RPMI8226 (cell line): ENCODE results near the gene ARSI.
A peak's percentile ranks its signal among the peaks of the same experiment; 100 is the strongest.

Experiments
- DNase-seq: peaks from one replicate; pipeline ENCODE4 v3.0.0-alpha.2; 2015

The ARSI gene

DNA sequence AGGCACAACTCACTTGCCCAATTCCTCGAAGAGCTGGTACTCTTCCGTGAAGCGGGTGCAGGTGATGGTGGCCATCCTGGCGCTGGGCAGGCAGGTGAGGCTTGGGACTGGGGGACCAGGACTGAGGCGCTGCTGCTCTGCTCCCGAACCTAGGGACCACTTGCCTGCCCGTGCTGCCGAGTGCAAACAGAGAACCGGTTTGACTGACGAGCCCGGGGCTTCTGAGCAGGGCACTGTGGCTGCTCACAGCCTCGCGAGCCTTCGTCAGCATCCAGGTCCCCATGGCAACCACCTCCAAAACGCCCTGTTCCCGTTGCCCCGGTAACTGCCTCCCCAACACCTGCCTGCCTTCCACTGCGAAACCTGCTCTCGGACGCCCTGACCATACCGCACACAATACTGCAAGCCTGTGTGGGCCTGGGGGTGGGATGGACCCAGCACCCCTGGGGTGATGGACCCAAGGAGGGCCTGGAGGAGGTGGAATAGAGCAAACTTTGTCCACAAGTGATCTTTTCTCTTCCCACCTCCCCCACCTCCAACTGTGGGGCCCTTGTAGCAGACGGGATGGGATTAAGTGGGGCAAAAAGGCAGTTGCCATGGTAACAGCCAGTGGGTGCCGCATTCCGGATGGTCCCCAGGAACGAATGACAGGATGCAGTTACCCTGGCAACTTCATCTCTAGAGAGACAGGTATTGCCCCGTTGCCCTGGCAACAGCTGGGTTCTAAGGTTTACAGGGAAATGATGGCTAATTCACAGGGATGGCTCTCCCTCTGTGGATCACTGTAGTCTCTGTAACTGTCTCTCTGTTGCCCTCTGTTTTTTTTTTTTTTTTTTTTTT, 12.9 kb downstream of the ARSI start, which contains the start of gene CAMK2A:
TSS of gene CAMK2A (minus strand) at position 223 of the 840 bp plus-strand sequence. CDS start at position 75, 148 bp downstream.
- DNase-seq = peak; percentile 79

DNA sequence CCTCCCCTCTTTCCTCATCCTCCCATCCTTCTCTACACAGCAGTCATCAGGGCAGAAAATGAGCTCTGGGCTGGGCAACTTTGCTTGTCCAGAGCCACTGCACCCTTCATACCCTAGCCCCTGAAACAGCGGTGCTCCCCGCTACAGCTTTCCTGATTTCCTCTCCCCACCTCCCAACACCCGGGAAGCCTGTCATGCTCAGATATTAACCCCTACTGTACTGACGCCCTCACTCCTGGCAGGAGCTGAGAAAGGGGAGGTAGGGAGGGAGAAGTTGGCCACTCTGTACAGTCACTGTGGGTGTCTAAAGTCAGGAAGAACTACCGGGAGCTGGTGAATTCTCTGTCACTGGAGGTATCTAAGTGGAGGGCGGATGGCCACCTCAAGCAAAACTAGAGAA, 13.9 kb downstream of the ARSI start:
- DNase-seq = no peak

DNA sequence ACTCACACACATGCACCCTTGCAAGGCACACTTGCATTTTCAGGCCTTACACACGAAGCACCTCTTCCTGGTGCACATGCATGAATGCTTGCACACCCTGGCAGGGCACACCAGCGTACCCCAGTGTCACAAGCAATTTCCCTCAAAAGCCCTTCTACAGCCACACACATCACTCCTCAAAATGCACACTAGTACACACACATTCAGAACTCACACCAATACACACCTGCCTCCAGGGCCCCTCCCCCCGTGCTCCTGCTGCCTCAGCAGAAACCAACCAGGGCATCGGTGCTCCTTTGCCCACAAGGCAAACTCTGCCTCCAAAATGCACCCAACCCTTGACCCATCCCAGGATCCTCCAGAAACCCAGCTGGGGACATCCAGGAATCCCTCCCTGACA, 14.3 kb downstream of the ARSI start:
- no peak for DNase-seq

DNA sequence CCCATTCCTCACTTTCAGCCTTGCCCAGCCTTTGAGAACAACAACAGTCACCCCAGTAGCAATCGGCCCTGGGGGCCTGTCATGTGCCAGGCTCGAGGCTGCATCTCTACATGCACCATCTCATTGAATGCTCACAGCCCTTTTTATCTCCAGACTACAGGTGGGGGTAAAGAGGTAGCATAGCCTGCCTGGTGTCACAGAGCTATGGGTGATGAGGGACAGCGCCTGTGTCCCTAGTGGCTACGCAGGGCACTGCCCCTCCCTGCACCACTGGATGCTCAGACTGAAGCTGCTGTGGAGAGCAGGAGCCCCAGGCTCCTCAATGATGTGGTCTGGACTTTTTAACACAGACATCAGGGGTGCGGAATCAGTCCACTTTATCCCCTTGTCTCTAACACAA, 15.9 kb downstream of the ARSI start:
- DNase-seq = peak; percentile 82

DNA sequence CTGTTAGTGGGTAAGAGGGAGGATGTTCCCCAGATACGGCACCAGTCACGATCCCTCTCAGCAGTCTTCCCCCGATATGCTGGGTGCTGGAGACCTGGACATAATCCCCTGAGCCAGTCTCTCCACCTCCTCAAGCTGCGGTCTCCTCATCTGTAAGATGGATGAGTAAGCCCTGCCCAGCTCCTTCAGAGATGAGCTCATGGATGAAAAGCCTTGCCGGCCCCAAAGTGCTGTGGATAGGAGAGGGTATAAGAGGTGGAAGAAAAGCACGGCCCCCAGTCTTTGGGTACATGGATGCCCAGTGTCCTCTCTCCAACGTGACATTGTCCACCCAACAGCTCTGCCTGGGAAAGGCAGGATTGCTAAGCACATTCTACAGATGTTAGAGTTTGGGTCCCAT, 17.6 kb downstream of the ARSI start:
- no peak for DNase-seq

DNA sequence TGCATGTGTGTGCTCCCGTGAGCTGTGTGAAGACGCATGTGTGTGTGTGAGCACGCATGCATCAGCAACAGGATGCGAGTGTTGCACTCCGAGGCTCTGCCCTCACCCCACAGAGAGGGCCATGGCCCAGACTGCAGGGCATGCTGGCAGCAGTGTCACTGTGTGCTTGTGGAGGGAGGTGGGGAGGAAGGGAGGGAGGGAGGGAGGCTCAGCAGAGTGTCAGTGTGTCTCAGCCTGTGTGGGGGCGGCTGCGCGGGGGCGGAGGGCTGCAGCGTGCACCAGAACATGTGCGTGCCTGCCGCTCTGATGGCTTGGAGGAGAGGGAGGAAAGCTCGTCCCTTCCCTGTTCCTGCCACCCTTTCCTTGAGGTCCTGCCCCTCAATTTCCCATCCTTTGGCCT, 18.4 kb downstream of the ARSI start:
- no peak for DNase-seq

DNA sequence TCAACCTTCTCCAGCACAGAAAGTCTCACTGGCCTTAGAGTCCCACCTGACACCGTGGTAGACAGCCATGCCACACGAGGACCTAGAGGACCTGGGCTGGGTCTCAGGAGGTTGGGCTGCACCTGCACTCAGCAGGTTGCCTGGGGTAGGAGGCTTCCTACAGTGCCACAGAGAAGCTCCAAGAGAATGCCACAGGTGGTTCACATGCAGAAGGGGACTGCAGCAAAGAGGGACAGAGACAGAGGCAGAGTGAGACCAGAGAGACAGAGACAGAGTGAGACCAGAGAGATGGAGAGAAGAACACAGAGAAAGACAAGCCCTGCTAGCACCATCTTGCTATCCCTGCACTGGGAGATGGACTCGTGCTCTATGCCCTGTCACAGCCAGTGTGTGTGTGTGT, 18.8 kb downstream of the ARSI start:
- DNase-seq = no peak

DNA sequence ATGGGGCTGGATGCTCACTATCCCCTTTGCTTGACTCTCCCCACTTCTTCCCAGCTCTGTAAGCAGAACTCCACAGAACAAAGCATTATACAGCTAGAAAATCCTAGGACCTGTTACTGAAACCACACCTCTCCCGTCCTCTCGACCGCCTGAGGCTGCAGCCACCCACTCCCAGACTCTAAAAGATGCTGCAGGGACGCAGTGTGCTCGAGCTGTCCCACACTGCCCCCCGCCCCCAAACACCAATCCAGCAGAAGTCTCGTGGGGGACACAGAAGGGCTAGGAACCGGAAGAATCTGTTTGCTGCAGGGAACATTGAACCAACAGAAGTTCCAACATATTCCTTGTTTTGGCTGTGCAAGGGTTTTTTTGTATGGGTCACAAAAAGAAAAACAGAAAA, 20.7 kb downstream of the ARSI start:
- no peak for DNase-seq

DNA sequence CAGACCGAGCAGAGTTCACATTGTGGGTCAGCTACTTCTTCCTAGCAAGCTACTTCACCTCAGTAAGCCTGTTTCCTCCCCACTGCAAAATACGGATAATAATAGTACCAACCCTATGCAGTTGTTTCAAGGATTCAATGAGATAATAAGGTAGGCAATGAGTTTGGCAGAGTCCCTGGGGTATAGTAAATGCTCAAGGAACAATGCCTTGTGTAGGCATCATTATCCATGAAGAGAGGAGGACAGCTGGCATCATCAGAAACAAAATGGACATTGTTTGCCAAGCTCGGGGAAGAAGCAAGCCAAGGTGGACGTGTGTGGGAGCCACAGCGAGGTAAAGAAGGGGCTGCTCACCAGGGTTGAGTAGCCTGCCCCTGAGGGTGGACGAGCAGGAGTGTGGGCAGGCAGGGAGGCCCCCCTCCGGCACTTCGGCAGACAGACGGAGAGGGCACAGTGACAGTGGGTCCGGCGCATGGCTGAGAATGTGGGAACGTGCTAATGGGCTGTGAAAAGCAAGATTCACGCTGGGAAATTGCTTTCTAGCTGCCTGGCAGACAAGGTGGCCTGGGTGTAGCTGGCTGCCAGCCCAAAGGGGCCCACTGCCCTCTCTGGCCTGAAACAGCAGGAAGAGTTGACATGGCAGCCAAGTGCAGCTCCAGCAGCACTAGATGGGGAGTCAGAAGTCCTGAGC, 23.2 kb downstream of the ARSI start:
- no peak for DNase-seq

DNA sequence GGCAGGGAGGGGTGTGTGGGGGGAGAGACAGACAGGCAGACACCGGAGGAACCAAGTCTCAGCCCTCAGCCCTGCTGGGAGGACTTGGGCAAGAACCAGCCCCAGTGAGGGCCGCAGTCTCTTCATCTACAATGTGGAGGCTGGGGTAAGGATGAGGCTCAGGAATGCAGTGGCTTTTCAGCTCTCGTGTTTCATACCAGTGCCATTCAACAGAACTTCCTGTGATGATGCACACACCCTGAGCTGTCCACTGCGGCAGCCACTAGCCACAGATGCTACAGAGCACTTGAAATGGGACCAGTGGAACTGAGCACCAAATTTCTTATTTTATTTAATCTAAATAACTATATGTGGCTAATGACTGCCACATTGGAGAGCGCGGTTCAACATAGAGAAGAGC, 23.8 kb downstream of the ARSI start:
- DNase-seq = no peak

DNA sequence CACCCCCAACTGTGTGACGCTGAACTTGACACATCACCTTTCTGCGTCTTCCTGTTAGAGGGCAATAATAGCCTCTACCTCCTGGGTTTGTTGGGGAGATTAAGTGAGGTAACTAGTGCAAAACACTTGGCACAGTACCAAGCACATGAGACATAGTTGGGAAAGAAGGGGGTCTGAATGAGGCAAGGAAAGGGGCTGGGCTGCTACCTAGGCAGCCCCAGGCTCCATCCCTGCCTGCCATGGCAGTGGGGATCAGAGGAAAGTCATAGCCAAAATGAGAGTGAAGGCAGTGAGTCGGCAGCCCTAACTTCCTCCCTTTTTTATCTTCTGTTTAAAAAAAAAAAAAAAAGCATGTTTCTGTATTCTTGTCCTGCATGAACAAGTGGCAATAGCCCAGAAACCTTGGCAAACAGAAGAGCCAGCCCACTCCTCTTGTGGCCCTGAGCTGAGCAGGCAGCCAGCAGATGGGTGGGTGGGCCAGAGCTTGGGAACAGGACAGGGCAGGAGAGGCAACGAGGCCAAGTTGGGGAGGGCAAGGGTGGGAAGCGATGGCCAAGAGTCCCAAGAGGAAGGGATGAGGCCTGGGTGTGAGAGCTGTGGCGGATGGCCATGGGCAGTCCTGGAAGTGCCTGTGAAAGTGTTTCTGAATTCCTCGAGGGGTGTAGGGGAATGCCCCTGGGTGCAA, 24.5 kb downstream of the ARSI start:
- no peak for DNase-seq

DNA sequence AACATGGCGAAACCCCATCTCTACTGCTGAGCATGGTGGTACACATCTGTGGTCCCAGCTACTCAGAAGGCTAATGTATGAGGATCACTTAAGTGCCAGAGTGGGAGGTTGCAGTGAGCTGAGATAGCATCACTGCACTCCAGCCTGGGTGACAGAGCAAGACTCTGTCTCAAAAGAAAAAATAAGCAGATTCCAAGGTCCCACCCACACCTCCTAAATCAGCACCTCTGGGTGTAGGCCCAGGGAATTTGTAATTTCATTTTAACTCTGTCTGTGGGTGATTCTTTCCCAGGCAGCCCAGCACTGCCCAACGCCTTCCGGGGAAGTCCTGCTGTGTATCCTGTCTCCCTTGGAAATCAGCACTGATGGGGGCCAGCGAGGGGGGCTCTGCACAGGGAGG, 25.7 kb downstream of the ARSI start:
- DNase-seq = no peak

DNA sequence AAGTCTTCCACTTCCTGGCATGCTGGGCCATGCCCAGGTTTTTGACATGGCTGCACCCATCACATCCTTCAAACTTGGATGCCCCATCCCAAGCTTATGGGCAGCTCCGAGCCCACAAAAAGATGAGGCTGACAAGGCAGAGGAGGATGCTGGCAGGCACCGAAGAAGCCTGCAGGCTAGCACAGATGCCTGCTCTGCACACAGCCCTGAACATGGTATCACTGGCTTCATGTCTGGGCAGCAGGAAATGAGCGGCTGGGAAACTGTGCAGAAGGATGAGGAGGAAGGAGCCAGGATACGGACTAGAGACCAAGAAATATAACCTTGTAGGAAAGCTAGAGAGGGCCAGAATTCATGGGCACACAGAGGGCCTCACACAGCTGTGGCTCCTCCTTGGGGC, 27.9 kb downstream of the ARSI start:
- DNase-seq = no peak

DNA sequence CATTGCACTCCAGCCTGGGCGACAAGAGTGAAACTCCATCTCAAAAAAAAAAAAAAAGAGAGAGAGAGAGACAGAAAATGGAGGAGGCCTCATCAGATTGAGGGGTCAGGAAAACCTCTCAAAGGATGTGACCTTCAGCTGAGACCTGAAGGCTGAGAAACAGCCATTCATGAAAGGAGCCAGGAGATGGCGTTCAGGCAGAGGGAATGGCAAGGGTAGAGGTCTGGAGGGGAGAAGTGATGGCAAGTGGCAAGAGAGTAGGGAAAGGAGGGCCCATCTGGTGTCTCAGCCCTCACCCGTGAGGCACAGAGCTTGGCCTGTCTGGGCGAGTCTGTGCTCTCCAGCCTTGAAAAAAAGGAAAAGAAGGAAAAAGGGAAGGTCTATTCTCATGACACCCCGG, 30.2 kb downstream of the ARSI start:
- DNase-seq = peak; percentile 61

DNA sequence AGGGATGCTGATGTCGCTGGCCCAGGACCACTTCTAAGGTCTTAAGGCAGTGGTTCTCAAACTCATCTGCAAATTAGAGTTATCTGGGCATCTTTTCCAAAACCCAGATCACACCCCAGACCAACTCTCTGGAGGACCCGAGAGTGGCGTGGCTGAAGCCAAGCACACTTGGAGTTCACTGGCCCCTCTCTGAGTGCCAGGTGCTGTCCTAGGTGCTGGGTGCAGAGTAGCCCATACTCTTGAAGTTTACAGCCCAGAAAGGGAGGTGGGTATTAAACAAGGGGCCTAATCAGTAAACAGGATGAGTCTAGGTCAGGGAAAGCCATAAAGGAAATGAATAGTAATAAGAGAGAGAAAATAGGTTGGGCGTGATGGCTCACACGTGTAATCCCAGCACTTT, 30.8 kb downstream of the ARSI start:
- no peak for DNase-seq

DNA sequence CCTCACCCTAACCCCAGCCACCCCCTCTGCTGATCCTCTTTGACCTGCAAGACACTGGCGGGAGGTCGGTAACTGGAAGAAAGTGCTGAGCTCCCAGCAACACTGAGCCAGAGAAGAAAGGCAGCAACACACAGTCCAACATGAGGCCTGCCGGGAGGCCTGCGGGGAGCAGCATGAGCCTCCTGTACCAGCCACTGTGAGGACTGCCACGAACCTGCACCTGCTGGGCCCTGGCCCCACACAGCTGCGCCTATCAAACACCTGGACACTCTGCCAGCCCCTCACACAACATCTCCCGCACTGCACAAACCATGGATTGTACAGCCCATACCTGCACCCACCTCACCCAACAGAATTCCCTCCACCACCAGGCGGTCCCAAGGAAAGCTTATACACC, 31.4 kb downstream of the ARSI start:
- no peak for DNase-seq

DNA sequence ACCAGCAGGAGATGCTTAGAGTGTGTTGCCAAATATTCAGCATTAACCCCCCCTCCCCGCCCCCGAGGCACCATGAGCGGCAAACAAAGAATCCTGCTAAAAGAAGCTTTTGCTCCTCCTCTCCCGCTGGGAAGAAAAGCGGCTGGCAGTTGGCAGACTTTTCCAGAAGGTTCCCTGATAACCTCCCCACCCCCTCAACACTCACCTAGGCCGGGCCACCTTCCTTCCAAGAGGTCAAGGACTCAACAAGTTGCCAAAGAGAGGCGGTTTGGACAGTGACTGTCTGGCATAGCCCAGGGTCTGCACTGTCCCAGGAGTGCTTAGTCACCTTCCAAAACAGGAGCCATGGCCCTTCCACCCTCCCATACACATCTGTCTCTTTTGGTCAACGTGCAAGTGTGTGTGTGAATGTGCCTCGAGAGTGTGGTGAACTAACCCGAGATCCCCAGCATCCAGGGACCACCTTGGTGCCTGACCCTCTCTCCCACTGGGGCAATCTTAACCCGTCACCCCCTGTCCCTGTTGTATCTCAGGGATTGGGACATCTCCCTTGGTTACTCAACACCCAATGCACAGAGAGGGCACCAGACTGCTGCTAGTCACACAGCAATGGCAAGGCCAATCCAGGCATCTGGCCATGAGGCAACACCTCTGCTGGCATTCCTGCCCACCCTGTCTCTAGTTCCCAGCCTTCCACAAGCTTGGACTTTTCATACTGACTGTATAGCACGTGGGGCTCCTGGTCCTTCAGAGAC, 32.0 kb downstream of the ARSI start:
- DNase-seq = no peak

DNA sequence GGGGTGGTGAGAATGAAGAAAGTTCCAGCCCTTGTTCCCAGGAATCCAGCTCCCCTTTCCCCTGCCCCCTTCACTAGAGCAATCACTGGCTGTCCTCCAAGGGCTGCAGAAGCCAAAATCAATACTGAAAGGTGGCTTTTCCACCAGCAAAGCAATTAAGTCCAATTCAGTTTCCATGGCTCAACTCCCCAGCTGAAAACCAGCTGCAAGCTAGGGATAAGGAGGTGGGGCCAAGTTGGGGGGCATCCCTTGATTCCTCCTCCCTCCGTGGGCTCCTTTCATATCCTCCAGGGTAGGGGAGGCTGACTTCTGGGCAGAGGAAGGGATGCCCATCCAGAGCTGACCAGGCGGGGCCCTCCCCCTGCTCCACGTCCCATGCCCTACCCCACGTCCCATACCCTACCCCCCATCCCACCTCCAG, 35.8 kb downstream of the ARSI start:
- no peak for DNase-seq

DNA sequence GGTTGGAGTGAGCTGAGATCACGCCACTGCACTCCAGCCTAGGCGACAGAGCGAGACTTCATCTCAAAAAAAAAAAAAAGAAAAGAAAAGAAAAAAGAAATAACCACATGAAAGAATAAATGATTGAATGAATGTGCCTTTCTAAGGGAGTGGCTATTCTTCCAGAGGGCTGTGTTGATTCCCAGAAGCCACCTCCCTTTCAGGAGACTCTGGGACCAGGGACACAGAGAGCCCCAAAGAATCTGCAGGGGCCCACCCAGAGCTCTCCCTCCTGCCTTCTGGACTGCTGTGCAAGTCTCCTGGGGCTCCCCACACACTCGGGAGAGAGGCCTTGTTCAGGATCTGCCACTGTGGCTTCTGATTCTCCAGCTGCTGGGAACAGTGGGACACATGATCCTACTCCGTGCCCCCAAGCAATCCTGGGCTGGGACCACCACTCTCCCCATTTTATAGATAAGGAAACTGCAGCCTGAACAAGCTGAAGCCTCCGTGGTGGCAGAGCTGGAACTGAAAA, 36.8 kb downstream of the ARSI start:
- DNase-seq = no peak

DNA sequence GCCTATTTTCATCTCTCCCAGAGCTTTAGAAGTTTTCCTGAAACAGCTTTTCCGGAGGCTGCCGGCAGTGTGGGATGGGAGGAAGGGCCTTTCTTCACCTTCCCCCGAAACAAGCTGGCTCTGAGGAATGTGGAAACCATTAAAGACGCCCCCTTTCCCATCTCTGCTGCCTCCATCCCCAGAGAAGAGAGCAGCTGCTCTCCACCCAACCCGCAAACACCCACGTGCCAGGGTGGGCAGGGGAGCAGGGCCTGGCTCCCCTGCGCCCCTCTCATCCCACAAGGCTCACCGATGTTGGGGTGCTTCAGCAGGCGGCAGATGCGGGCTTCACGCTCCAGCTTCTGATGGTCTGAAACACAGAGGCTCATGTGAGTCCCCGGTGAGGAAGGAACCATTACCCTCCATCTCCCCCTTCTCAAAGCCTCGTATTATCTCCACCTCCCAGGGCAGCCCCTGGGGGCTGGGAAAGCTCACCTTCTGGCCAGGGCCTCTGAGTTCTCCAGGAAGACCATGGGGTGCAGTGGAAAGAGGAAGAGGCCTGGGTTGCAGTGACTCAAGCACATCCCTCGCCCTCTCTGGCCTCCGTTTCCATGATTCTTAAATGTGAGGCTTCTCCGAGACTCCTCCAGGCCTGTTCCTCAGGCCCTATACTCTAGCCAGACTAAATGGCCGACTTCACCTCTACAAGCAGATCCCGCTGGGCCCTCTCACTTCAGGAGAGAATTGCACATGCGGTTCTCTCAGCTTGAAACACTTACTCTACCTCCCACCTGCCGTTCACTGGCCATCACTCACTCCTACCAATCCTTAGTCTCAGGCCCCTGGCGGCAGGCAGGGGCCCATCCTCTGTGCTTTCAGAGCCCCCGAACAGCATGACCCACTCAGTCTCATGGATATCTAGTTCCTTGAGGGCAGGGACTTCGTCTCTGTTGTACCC, 37.8 kb downstream of the ARSI start:
- DNase-seq = no peak

DNA sequence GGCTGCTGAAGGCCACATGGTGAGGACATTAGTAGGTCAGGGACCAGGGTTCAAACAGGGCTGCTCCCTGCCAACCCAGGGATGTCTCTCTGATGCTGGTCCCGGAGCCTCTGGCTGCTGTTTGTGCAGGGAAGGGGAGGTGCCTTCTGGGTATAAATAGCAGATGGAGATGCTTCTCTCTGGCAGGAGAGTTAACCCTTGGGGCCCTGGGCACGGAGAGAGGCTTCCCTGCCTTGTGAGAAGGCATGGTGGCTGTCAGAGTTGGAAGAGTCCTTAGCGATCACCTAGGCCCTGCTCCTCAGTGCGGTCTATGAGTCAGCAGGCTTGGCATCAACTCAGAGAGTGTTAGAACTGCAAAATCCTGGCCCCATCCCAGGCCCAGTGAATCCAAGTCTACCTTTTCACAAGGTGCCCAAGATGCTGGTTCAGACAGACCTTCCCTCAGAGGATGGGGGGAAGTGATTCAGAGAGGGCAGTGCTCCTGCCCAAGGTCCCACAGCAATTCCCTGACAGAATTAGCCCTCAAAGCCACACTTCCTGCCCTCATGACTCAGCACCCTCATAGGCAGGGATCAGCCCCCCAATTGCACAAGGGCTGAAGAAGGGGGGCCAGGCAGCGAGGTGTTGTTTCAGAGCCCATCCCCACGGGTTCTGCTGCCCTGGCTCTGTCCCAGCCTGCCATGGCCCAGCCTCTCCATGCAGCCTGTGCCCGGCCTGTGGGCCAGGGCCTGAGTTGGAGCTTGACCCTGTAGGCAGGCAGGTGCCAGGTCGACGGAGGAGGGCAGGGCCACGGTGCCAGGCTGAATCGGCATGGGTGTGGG, 38.7 kb downstream of the ARSI start:
- DNase-seq = peak; percentile 49
